Epidermal melanocyte (primary cell): ENCODE measurements around the gene DPM2.
A peak's percentile ranks its signal among the peaks of the same experiment; 100 is the strongest.

ENCODE experiments used
- DNase-seq: peaks from one replicate; pipeline ENCODE4 v3.0.0; 2011; ENCODE audit warnings: low spot score; ENCODE audit not compliant: insufficient read length

The DPM2 gene

DNA sequence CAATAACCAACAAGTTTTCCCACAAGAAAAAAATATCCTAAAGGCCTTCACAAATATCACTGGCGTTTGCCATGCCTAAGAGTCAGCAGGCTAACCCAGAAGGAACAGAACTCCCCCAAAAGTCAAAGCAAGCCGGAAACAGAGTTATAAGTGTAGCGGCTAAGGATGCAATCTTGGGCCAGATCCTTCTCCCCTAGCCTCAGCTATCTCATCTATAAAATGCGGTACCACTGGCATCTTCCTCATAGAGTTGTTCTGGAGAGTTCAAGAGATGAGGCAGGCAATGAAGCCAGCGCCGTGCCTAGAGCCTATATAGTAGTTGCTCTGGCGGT lies 632 bp downstream of the DPM2 start:
- no peak for DNase-seq

DNA sequence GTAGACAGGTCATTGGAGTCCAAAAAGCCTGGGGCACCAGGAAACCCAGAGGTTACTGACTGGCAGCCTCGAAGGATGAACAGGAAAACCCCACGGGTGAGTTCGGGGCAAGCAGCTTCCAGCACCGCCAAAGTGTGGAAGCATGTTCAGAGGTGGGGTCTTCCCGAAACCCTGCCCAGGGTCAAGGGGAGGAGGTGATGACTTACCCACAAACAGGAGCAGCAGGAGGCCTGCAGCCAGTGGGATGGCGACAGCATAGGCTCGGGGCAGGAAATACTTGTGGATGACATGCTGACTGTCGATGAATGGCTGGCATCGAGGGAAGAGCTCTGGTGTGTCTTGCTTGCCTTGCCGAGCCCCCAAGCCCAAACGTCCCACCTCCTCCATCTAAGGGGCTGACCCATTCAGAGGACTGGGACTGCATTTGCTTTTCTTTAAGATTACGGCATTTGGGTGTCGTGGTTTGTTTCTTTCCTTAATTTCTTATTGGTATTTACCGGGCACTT lies 1.3 kb downstream of the DPM2 start:
- DNase-seq = no peak

DNA sequence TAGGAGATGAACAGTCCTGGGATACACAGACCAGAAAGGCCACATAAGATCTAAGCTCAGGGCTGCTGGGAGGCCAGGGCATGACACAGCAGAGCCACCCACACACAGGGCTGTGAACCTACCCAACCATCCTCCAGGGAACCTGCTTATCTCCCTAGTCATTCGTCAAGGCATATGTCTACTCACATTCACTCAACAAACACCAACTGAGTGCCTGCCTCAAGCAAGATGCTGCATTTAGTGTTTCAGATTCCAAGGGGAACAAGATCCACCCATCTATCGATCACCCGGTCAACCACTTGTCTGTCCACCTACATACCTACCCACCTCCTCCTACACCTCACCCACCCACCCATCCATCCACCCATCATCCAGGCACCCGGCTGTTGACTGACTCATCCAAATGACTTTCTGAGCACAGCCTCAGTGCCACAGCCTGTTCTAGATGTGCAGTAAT lies 1.9 kb downstream of the DPM2 start:
- DNase-seq = no peak

DNA sequence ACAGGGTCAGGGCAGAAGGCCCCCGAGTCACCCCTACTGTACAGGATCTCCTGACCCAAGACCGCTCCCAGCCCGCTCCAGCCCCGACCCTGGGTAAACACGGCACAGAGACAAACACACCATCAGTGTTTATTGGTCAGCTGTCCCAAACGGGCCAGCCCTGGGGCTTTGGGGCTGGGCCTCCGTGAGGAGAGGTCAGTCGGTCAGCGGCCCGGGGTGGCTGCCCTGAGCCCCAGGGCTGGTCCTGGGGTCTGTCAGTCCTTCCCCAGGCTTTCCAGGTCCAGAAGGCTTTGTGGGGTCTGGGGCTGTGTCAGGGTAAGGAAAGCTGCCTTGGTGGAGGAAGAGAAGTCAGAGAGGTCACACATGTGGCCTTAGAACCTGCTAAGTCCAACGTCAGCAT lies 2.7 kb downstream of the DPM2 start:
- DNase-seq = no peak

GRCh38 chr9:127934248-127934647 lies 3.4 kb downstream of the DPM2 start:
- no peak for DNase-seq

DNA sequence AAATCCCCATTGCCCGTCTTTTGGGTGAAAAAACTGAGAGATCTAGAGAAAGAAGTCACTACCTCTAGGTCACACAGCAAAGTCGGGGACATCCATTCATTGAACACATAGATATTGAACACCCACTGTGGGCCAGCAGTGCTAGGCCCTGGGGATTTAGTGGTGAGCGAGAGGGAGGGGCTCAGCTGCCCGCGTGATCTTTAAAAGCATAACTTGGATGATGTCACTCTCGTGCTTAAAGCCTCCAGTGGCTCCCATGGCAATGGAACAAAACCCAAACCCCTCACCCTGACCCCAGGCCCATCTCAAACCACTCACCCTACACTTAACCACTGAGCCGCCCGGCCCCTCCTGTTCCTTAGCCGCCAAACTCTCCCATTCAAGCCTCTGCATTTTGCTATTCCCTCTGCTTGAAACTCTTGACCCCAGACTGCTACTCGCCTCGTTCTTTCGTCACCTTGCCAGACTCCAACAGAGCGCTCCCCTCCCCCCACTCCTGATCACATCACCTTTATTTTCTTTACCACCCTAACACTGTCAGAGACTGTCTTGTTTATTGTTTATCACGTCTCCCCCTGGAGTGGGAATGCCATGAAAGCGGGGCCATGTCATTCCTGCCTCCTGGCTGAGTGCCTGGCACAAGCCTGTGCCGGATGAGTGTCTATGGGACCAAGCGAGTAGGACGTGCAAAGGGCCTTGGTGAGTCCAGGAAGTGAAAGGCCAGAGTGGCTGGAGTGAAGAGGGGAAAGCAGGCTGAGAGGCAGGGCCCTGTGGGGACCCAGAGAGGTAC lies 6.4 kb downstream of the DPM2 start:
- peak; percentile 42 for DNase-seq

DNA sequence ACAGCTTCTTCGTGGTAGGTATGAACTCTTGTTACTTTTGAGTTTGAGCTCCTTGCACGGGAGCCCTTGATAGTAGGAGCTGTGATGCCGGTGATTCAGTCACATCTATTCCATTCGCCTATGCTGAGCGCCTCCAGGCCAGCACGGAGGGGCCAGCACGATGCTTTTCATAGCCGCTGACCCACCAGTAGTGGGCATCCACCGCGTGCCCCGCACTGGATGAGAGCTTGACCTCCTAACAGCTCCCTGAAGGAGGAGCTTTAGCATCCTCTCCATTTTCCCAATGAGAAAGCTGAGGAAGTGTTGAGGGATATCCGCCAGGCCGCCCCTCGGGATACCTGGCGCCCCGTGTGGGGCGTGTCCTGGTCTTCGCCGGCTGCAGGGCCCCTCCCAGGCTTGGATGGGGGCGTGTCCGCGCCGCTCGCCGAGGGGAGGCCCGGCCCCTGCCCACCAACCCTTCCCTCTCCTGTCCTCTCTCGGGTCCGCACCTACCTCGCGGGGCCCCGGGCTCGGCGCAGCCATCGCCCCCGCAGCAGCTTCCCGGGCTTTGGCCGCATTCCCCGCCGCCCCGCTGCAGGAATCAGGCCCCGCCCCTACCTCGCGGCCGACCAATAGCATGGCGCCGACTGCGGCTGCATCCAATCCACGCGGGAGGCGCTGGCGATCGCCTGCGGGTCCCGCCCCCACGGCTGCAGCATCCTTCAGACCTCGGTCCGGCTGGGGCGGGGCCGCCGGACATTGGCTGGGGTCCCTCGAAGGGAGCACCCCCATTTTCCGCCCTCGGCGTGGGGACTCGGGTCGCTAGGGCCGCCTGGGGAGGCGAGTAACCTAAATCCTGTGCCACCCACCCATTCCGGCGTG lies 7.2 kb downstream of the DPM2 start, which contains the start of gene PIP5KL1:
TSS of gene PIP5KL1 (minus strand) at position 547 of the 861 bp plus-strand sequence. CDS start at position 522, 25 bp downstream.
- peak; percentile 99 for DNase-seq

DNA sequence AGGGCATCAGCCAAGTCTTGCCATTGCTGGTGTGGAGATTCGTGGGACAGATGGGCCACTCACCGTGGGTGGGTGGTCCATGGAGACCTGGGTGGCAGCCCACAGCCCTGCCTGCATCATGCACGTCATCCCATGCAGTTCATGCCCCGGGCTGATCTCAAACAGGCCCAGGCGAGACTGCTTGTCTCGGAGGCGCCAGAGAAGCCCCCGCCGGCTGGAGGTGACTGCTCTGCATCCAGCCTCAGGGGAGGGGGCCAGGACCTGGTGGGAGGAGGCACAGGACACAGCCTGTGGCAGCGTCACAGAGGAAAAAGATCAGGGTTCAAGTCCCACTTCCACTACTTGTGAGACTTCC lies 8.1 kb downstream of the DPM2 start:
- no peak for DNase-seq

GRCh38 chr9:127928676-127929624 lies 8.7 kb downstream of the DPM2 start:
- no peak for DNase-seq

- no peak for DNase-seq
Measured at GRCh38 chr9:127927988-127928675, 9.5 kb downstream of the DPM2 start.

- no peak for DNase-seq
Measured at GRCh38 chr9:127927201-127927987, 10.3 kb downstream of the DPM2 start.

- no peak for DNase-seq
Measured at GRCh38 chr9:127926906-127927200, 10.8 kb downstream of the DPM2 start.

DNA sequence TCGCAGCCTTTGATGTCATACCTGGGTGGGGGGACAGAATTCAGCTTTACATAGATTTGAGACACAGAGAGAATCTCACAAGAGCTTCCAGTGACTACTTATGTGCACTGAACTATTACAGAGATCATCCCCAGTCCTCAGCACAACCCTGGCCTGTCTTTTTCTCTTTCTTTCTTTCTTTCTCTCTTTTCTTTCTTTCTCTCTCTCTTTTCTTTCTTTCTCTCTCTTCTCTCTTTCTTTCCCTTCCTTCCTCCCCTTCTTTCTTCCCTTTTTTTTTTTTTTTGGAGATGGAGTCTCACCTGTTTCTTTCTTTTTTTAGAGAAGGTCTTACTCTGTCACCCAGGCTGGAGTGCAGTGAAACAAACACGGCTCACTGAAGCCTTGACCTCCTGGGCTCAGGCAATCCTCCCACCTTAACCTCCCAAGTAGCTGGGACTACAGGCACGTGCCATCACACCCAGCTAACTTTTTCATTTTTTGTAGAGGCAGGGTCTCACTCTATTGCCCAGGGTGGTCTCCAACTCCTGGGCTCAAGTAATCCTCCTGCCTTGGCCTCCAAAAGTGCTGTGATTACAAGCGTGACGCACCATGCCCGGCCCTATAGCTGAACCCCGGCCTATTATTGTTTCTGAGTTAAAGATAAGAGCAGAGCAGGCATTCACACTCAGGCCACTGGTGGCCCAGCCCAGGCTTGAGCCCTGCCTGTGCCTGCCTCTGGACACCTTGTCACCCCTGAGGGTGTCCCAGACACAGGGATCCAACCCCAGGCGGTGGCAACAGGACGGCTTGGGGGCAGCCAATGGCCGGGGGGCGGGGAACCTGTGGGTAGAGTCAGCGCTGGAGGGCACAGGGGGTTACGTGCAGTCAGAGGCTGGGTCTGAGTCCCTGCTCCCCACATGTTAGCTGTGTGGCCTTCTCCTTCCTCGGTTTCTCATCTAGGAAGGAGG lies 11.4 kb downstream of the DPM2 start:
- DNase-seq = no peak

DNA sequence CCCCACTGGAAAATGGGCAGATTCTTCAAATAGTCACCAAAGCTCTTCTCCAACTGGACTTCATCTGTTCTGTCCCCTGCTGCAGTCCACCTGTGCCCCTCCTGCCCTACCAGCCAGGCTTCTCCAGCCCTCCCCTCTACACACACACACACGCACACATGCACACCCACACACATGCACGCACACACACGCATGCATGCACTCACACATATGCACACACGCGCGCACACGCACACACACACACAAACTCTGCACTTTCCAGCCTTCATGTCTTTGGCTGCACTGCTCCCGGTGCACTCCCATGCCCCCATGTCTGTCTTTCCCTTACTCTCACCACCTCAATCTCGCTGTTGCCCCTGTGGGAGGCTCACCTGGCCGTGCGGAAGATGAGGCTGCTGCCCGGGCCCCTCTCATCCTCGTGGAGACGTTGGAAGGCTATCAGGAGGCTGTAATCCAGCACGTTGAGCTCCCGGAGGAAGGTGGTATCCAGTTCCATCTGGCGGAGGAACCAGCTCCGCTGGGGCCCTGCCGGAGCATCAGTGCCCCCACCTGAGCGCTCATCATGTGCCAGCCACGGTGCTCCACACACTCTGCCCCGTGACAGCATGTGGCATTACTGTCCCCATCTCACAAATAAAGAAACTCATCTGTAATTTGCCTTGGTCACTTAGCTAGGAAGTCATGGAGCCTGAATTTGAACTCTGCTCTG lies 12.8 kb downstream of the DPM2 start:
- no peak for DNase-seq

DNA sequence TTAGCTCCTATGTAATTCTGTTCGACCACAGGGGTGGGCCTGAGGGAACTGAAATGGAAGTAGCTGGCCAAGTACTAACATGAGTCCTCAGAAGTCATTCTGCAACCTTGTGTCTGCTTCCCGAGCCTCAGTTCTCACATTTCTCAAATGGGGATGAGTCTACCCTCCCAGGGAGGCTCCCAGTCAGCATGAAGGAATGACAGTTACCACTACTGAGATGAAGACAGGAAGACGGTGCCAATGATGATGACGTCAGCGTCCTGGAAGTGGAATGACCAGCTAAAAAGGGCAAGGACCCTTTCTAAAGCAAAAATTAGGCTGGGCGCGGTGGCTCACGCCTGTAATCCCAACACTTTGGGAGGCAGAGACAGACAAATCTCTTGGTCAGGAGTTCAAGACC lies 13.9 kb downstream of the DPM2 start:
- no peak for DNase-seq

- DNase-seq = no peak
Measured at GRCh38 chr9:127923046-127923445, 14.6 kb downstream of the DPM2 start.

DNA sequence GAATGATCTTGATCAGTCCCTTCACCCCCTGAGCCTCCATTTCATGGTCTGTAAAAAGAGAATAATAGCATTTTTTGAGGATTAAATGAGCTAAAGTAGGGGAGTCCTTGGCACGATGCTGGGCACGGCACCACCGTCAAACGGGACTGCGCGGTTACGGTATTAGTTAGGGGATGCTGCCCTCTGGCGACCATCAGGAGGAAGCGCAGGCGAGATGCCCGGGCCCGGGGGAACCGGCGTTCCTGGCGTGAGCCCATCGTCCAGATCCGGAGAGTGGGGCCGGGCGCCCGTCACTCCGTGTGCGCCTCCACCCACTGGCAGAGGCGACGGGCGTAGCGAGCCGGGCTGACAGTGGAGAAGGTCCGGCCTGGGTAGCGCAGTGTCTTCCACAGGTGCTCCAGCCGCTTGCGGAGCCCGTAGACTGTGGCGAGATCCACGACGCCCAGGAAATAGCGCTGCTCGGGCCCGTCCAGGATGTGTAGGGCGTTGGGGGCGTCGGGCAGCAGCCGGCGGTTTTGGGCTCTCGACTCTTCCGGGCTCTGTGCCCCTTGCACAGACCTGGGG lies 16.0 kb downstream of the DPM2 start:
- DNase-seq = peak; percentile 86

DNA sequence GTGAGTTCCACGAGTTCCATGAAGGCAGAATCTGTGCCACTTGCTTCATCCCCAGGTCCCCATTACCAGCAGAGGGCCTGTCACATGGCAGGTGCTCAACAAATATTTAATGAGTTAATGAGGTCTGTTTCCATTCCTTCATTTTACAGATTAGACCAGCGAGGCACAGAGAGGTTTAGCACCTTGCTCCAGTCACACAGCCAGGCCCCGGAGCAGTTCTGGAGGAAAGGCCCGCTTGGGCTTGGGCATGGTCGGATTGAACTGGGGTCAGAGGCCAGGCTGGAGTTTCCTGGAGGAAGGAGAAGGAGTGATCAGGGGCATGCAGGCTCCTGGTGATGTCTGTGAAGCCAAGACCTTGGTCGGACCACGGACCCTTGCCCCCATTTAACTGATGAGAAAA lies 16.9 kb downstream of the DPM2 start:
- DNase-seq = no peak
